HCT116 (cell line): Measurements from ENCODE around the gene KIRREL2. TPM values are rescaled to one million over a fixed set of nuclear protein-coding genes. Genes with fewer than 3 reads are reported as not detected.
A peak's percentile ranks its signal among the peaks of the same experiment; 100 is the strongest.

Experiments
- ATAC-seq: fragments of 200-7000 bp; cut with Tn5 transposase; 2 replicates; pipeline ENCODE4 v1.9.1; 2020; ENCODE audit warnings: mild to moderate bottlenecking, moderate library complexity
- BruUV-seq: library from RNA; stranded (reverse); fragments of 400-500 nt; replicated peaks from 2 replicates; lab custom pipeline; 2021; lab: Mats Ljungman, UMichigan
- CTCF ChIA-PET: fragments of 300-600 bp; sonication (Branson Sonifier 250); formaldehyde crosslinking; loops from one replicate; lab custom pipeline; 2021; ENCODE audit warnings: antibody characterized with exemption; lab: Charles Lee
- POLR2A ChIA-PET: fragments of 300-600, 350-600 bp; sonication (Branson Sonifier 250); formaldehyde crosslinking; loops from one replicate; lab custom pipeline; 2021; ENCODE audit warnings: antibody characterized with exemption; lab: Charles Lee
- RAD21 ChIA-PET, 2 experiments: fragments of 300-600 bp; sonication (Branson Sonifier 250); formaldehyde crosslinking; loops; one replicate each; lab custom pipeline; 2023; ENCODE audit warnings: low total read pairs in 2 of 2; ENCODE audit not compliant: uncharacterized antibody in 2 of 2, unreplicated experiment in 2 of 2, low non-redundant PET in 1 of 2; lab: Charles Lee
- DNase-seq: peaks from one replicate; pipeline ENCODE4 v3.0.0-alpha.2; 2010; ENCODE audit warnings: low read depth, low spot score
- H2AFZ ChIP-seq: fragments of 200-600 bp; shearing (Covaris generic), sonication (generic); 2 replicates; pipeline ENCODE4 v1.6.1; 2017; ENCODE audit warnings: low read depth, mixed run types, mixed read lengths, antibody characterized with exemption, low read length; ENCODE audit not compliant: poor library complexity, severe bottlenecking
- H3K27ac ChIP-seq: 2 replicates; pipeline ENCODE4 v1.5.1; 2012; ENCODE audit warnings: low read depth, low read length
- H3K27me3 ChIP-seq: fragments of 200-600 bp; sonication (generic); 2 replicates; pipeline ENCODE4 v1.6.1; 2016; ENCODE audit warnings: mixed run types, low read length, mixed read lengths; ENCODE audit not compliant: insufficient read depth
- H3K36me3 ChIP-seq, 2 experiments: fragments of 200-500 bp in 1 of 2; fragments of 200-600 bp in 1 of 2; sonication (Bioruptor generic) in 1 of 2; sonication (generic) in 1 of 2; 2 replicates each; pipeline versions ENCODE4 v1.5.1 to v1.6.1; 2014 to 2016; ENCODE audit warnings: low read length in 2 of 2, inconsistent platforms in 1 of 2, mixed read lengths in 1 of 2, mixed run types in 1 of 2; ENCODE audit not compliant: insufficient read depth in 2 of 2, control insufficient read depth in 1 of 2
- H3K4me1 ChIP-seq, 2 experiments: fragments of 200-600 bp in 1 of 2; sonication (generic) in 1 of 2; 2 replicates each; pipeline versions ENCODE4 v1.5.1 to v1.6.1; 2012 to 2017; ENCODE audit warnings: low read length in 2 of 2, inconsistent platforms in 1 of 2, mild to moderate bottlenecking in 1 of 2, mixed read lengths in 1 of 2, mixed run types in 1 of 2, moderate library complexity in 1 of 2; ENCODE audit not compliant: insufficient read depth in 2 of 2, control insufficient read depth in 1 of 2
- H3K4me2 ChIP-seq: fragments of 200-600 bp; sonication (generic); 2 replicates; pipeline ENCODE4 v1.6.1; 2017; ENCODE audit warnings: mixed run types, low read length, mixed read lengths
- H3K4me3 ChIP-seq, 2 experiments: fragments of 200-600 bp in 1 of 2; sonication (generic) in 1 of 2; replicated peaks in 1 of 2; 2 replicates each; pipeline ENCODE4 v1.5.1; 2011 to 2016; ENCODE audit warnings: low read length in 2 of 2, control low read depth in 1 of 2, low read depth in 1 of 2, mild to moderate bottlenecking in 1 of 2, mixed read lengths in 1 of 2, mixed run types in 1 of 2
- H3K79me2 ChIP-seq: fragments of 200-600 bp; sonication (generic); 2 replicates; pipeline ENCODE4 v1.6.1; 2017; ENCODE audit warnings: mild to moderate bottlenecking, mixed run types, low read length, moderate library complexity, mixed read lengths; ENCODE audit not compliant: insufficient read depth
- H3K9ac ChIP-seq: fragments of 200-600 bp; sonication (generic); 2 replicates; pipeline ENCODE4 v1.6.1; 2016; ENCODE audit warnings: low read length, mixed read lengths
- H3K9me2 ChIP-seq: fragments of 200-600 bp; sonication (generic), shearing (Covaris generic); 2 replicates; pipeline ENCODE4 v1.6.1; 2017; ENCODE audit warnings: mixed run types, mild to moderate bottlenecking, moderate library complexity; ENCODE audit not compliant: insufficient read depth
- H3K9me3 ChIP-seq, 2 experiments: fragments of 200-500 bp in 1 of 2; fragments of 200-600 bp in 1 of 2; sonication (Bioruptor generic) in 1 of 2; sonication (generic) in 1 of 2; 2 replicates each; pipeline ENCODE4 v1.6.1; 2014 to 2017; ENCODE audit warnings: low read length in 2 of 2, mixed read lengths in 2 of 2, inconsistent platforms in 1 of 2, low read depth in 1 of 2, mild to moderate bottlenecking in 1 of 2, mixed run types in 1 of 2, moderate library complexity in 1 of 2; ENCODE audit not compliant: control insufficient read depth in 1 of 2, insufficient read depth in 1 of 2
- H4K20me1 ChIP-seq: fragments of 200-600 bp; sonication (generic), shearing (Covaris generic); 2 replicates; pipeline ENCODE4 v1.6.1; 2017; ENCODE audit warnings: mixed run types, mild to moderate bottlenecking, moderate library complexity; ENCODE audit not compliant: insufficient read depth
- CBX3 ChIP-seq: IDR thresholded peaks from 2 replicates; pipeline ENCODE4 v1.6.1; 2012; ENCODE audit warnings: low read depth
- EGR1 ChIP-seq: IDR thresholded peaks from 2 replicates; pipeline ENCODE4 v1.6.1; 2012; ENCODE audit warnings: low read depth
- POLR2AphosphoS5 ChIP-seq: IDR thresholded peaks from 2 replicates; pipeline ENCODE4 v1.6.1; 2011; ENCODE audit warnings: mild to moderate bottlenecking, low read depth, low read length, moderate library complexity
- RAD21 ChIP-seq: IDR thresholded peaks from 2 replicates; pipeline ENCODE4 v1.6.1; 2012; ENCODE audit warnings: low read depth, mild to moderate bottlenecking
- REST ChIP-seq: IDR thresholded peaks from 2 replicates; pipeline ENCODE4 v1.6.1; 2012; ENCODE audit warnings: low read depth
- TCF7L2 ChIP-seq: IDR thresholded peaks from 2 replicates; pipeline ENCODE4 v1.7.0; 2011; ENCODE audit warnings: borderline replicate concordance, inconsistent platforms; ENCODE audit not compliant: insufficient read depth, insufficient read length; ENCODE audit errors: extremely low read depth
- YY1 ChIP-seq: IDR thresholded peaks from 2 replicates; pipeline ENCODE4 v1.6.1; 2011; ENCODE audit warnings: low read length, low read depth, moderate library complexity, mild to moderate bottlenecking; ENCODE audit not compliant: insufficient replicate concordance; ENCODE audit errors: extremely low read depth
- ZFX ChIP-seq: fragments of 450-650 bp; IDR thresholded peaks from 2 replicates; pipeline ENCODE4 v1.6.1; 2017
- intact Hi-C: fragments of 100-400 bp; cut with micrococcal nuclease; formaldehyde crosslinking; loops from 2 replicates; pipeline ENCODE4 v1.10.0; 2022
- total RNA-seq: library from RNA; stranded (reverse); gene quantifications from one replicate; pipeline ENCODE4 v1.2.1, GENCODE V29; 2021; ENCODE audit not compliant: unreplicated experiment

Gene KIRREL2
- total RNA-seq, 1 experiment from 2014 or later = 1.3 TPM

DNA sequence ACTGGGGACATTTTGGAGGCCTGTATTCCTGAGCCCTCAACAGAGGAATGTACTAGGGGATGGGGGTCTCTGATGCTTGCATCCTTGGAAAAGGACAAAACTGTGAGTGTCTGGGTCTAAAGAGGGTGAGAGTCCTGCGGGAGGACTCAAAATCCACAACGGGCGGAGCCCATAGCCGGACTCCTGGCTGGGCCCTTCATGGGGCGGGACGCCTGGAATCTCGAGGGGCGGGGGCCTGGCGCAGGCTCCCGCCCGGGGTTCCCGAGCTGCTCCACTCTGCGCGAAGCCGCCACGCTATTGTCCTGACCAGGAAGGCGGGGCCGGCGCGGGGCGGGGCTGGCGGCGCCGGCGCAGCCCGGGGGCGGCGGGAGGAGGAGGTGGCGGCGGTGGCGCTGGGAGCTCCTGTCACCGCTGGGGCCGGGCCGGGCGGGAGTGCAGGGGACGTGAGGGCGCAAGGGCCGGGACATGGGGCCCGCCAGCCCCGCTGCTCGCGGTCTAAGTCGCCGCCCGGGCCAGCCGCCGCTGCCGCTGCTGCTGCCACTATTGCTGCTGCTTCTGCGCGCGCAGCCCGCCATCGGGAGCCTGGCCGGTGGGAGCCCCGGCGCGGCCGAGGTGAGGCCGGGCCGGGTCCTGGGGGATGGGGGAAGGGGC is 11.6 kb downstream of the KIRREL2 start, which contains the start of gene APLP1:
APLP1 (plus strand) TSS at position 403 of the 651 bp plus-strand sequence; CDS start at position 466, 63 bp downstream.
- intact Hi-C loops = no loop called here
- no TSS peak for BruUV-seq
- CTCF ChIA-PET = interaction anchor here (2.5 kb wide), 1 partner anchor 12 kb away, joined by 12 read pairs; no protein-coding TSS in a partner anchor
- TF ChIP-seq EGR1 = no peak; the same call in 1 of the 2 replicates
- TF ChIP-seq REST = no peak
- TF ChIP-seq ZFX = no peak
- TF ChIP-seq RAD21 = no peak
- no peak for TF ChIP-seq YY1
- no peak for TF ChIP-seq TCF7L2
- TF ChIP-seq POLR2AphosphoS5 = peak; percentile 47; the same call in 1 of the 2 replicates
- TF ChIP-seq CBX3 = no peak
- H3K9ac ChIP-seq = peak within 1 kb of the TSS; percentile 48
- H2AFZ ChIP-seq = peak within 1 kb of the TSS; percentile 70
- ATAC-seq (peak; percentile 73), DNase-seq (no peak)
- peak within 1 kb of the TSS; percentile 43 for H3K27ac ChIP-seq
- H3K79me2 ChIP-seq = no peaks in the 10 kb centered on the region
- H3K4me2 ChIP-seq = peak within 1 kb of the TSS; percentile 80
- H3K9me2 ChIP-seq = no peaks in the 10 kb centered on the region
- H3K36me3 ChIP-seq = no peaks in the 10 kb centered on the region
- H3K27me3 ChIP-seq = no peaks in the 10 kb centered on the region
- POLR2A ChIA-PET = interaction anchor here (0.9 kb wide), 1 partner anchor 11 kb away, joined by 4 read pairs; no protein-coding TSS in a partner anchor
- RAD21 ChIA-PET = no interaction called here
- no peaks in the 10 kb centered on the region for H4K20me1 ChIP-seq
- H3K4me1 ChIP-seq = peaks cover 15 to 30% of the 10 kb centered on the region in 2 experiments; a peak in 3 of 4 replicates
- no peaks in the 10 kb centered on the region for H3K9me3 ChIP-seq
- H3K4me3 ChIP-seq = peak within 1 kb of the TSS; percentile 49 to 61
